Sciatic nerve (tissue), 2 donors: ENCODE results near the gene SOCS1. TPM values are rescaled to one million over a fixed set of nuclear protein-coding genes. Genes with fewer than 3 reads are reported as not detected.
"Not testable (repeated sequence)": the region's sequence is repeated elsewhere in the genome, so short reads cannot be mapped to it uniquely, and the experiment has no call there.

ENCODE experiments used
- ATAC-seq: fragments of 200-7000 bp; cut with Tn5 transposase; one replicate; pipeline ENCODE4 v1.9.1; 2020; ENCODE audit warnings: mild to moderate bottlenecking, moderate library complexity
- DNase-seq: peaks from one replicate; pipeline ENCODE4 v3.0.0-alpha.2; 2020; ENCODE audit warnings: low spot score
- intact Hi-C: fragments of 100-400 bp; cut with DNase I; formaldehyde crosslinking; loops from one replicate; pipeline ENCODE4 v1.14.2; 2022
- total RNA-seq: library from RNA; stranded (reverse); fragmentation: NEBNext Ultra II Directional; extraction: Animal tissue kit (Norgen Biotek cat#: 25700); gene quantifications from one replicate; pipeline ENCODE4 v1.2.1, GENCODE V29; 2021
- donor health status: DM: no; HTN: no; CAD: no.
- donor health status: DM: no; HTN: no; CAD: no.

The SOCS1 gene
- total RNA-seq = 4.3 TPM

DNA sequence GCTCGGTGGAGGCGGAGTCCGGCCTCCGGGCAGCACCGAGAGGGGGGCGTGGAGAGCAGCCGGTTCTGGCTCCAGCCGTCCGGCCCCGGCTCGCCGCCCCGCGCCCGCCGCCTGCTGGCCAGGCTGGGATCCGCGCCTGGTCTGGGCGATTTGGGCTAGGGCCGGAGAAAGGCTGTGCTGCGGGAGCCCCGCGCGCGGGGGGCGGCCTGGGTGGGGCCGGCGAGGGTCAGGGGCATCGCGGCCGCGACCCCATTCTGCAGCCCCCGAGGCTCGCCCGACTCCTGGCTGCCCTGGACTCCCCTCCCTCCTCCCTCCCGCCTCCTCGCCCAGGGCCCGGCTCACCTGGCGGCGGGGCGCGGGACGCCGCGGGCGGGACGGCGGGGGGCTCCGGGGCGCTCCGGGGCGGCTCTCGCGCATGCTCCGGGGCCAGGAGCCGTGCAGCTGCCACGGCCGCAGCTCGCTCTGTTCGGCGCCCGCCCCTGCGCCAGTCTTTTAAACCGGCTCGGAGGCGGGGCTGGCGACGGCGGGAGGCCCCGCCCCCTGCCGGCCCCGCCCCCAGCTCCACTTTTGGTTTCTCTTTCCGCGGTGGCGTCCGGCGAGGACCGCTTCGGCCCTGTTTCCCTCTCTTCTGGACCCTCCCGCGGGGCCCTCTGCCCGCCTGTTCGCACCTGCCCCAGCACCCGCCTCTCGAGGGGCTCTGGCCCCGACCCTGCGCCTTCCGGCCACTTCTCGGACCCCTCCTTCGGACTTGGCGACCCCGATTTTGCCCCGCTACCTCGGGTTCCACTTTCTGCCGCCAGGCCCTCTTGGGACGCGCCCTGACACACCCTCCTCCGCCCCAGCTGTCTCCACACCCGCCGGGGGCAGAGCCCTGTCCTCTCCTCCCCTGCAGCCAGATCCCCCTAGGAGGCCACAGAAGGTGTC, at the start of gene SOCS1:
Gene SOCS1, minus strand, starts transcription at position 468 of the 924 bp plus-strand sequence. CDS start 726 bp downstream, outside the sequence.
- peak; percentile 84 for ATAC-seq
- DNase-seq = peak; percentile 91
- intact Hi-C loops = loop anchor here (2.0 to 10.0 kb wide), 2 partner anchors 89 to 287 kb away; partner anchors contain the start of gene RMI2

DNA sequence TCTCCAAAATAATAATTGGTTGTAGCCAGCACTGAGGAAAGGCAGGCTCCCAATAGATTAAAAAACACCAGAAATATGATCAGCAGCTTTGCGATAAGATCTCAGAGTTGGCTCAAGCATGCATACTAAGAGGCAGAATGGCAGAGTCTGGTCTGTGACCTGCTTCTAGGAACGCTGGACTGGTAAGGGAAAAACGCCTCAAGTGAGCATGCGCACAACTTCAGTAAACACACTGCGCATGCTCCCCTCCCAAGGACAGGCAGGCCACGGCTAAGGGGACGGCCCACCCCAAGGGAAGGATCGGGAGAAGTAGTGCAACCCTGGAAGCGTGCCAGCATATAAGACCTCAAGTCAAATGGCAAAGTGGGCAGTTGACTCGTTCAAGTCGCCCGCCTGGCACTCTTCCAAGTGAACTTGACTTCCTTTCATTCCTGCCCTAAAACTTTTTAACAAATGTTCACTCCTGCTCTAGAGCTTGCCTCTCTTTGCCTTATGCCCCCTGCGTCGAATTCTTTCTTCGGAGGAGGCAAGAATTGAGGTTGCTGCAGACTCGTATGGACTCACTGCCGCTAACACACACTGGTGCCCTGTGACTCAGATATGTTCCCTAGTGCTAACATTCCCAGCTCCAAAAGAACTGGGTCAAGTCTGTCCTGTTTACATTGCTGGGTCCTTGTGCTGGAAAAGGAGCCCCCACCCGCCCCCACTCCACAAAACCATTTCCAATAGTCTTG, 47.6 kb upstream of the SOCS1 start:
- ATAC-seq (no peak), DNase-seq (no peak)
- intact Hi-C loops = no loop called here

DNA sequence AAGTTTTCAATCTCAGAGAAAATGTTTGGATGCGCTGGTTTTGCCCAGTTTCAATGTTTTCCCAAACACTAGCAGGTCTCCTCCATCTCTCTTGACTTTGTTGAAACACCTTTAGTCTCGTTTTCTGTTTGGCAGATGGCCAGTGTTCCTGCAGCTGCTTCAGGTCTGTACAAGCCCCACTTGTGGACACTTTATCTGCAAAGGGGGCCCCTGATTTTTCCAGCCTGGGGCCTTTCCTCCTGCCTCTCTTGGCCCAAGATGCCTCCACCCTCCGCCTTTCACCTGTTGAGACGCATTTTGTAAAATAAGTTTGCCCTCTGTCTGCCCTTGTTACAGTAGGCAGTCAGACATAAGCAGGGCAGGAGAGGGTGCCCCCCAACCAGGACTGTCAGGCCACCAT, 47.0 kb upstream of the SOCS1 start:
- no peak for DNase-seq
- intact Hi-C loops = no loop called here
- ATAC-seq = no peak

DNA sequence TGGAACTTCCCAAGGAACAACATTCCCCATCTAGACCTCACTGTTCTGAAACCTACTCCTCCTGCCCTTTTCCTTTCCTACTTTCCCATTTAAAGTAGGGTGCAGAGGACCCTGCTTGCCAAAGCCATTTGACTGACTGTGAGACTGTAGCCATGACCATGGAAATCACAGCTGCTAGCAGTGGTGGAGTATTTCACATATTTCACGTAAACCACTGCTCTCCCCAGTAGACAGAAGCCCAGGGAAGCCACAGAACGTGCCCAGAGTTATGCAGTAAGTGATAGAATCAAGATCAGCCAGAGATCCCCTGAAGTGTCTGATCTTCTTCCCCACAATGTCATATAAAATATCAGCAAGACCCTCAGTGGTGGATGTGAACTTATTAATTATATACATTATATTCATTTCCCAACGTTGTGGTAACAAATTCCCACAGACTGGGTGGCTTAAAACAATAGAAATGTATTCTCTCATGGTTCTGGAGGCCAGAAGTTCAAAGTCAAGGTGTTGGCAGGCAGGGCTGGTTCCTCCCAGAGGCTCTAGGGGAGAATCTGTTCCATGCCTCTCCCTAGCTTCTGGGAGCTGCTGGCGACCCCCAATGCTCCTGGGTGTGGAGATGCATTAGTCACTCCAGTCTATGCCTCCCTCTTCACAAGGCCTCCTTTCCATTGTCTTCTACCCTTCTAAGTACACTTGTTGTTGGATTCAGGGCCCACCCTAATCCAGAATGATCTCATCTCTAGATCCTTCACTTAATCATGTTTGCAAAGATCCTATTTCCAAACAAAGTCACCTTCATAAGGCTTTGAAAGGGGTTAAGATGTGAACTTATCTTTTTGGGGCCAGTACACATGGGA, 45.9 kb upstream of the SOCS1 start:
- no peak for DNase-seq
- no peak for ATAC-seq
- intact Hi-C loops = no loop called here

- intact Hi-C loops = no loop called here
- no peak for ATAC-seq
These were observed 44.5 kb upstream of the SOCS1 start for GRCh38 chr16:11300560-11300892.

DNA sequence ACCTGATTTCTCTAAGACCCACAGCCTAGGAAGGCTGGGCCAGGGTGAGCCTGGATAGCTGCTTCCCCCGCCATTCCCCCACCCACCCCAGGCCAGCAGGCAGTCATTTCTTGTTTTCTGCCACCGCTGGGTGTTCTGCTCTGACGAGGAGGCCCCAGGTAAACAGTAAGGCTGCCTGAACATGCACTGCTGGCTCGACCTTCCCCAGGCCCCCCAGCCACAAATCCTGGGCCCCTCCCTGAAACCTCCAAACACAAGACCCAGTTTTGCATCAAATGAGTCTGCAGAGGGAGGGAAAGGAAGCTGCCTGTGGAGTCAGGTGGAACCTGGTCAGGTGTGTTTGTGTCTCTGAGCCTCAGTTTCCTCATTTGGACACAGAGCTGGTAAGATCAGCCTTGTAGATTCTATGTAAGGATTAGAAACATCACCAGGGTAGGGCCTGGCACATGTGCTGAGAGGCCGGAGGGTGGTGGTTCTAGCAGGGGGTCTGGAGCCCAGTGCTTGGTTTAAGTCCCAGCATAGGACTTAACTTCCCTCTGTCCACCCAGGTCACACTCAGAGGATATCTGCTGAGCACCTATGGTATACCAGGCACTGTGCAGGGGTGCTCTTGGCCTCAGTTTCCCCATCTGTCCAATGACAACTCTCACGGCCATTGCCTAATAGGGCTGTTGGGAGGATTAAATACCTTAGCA, 44.0 kb upstream of the SOCS1 start:
- DNase-seq (no peak), ATAC-seq (no peak)
- intact Hi-C loops = no loop called here

More at GRCh38 chr16:11300560-11300892, 44.5 kb upstream of the SOCS1 start:
- DNase-seq = no peak

DNA sequence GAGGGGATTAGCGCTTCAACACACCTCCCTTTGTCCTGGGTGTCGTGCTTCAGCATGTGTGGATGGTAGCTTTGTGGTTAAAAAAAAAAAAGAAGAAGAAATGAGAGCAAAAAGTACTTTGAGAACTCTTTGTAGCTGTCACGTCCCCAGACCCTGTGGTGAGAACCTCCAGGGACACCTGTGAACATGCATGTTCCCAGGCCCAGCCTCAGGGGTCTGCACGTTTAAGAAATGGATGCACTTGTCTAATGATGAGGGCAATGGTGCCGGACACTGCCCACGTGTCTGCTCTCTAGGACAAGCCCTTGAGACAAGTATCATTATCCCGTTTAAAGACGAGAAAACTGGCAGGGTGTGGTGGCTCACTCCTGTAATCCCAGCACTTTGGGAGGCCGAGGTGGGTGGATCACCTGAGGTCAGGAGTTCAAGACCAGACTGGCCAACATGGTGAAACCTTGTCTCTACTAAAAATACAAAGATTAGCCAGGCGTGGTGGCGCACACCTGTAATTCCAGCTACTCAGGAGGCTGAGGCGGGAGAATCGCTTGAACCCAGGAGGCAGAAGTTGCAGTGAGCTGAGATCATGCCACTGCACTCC, 43.0 kb upstream of the SOCS1 start:
- intact Hi-C loops, DNase-seq, ATAC-seq: not testable (repeated sequence)

DNA sequence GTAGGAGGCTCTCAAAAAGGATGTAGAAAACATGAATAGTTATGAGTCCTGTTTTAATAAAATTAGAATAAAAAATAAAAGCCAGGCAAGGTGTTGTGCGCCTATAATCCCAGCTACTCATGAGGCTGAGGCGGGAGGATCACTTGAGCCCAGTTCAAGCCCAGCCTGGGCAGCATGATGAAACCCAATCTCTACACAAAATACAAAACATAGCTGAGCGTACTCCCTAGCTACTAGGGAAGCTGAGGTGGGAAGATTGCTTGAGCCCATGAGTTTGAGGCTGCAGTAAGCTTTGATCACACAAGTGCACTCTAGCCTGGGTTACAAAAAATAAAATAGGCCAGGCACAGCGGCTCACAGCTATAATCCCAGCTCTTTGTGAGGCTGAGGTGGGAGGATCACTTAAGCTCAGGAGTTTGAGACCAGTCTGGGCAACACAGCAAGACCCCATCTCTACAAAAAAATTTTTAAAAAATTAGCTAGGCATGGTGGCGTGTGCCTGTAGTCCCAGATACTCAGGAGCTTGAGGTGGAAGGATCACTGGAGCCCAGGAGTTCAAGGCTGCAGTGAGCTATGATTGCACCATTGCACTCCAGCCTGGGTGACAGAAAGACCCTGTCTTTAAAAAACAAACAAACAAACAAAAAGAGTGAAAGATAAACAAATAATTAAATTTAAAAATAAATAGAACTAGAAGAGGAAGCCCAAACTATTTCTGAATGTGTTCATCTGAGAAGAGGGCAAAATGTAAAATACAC, 42.3 kb upstream of the SOCS1 start:
- intact Hi-C loops = no loop called here
- no peak for DNase-seq
- peak; percentile 8 for ATAC-seq

DNA sequence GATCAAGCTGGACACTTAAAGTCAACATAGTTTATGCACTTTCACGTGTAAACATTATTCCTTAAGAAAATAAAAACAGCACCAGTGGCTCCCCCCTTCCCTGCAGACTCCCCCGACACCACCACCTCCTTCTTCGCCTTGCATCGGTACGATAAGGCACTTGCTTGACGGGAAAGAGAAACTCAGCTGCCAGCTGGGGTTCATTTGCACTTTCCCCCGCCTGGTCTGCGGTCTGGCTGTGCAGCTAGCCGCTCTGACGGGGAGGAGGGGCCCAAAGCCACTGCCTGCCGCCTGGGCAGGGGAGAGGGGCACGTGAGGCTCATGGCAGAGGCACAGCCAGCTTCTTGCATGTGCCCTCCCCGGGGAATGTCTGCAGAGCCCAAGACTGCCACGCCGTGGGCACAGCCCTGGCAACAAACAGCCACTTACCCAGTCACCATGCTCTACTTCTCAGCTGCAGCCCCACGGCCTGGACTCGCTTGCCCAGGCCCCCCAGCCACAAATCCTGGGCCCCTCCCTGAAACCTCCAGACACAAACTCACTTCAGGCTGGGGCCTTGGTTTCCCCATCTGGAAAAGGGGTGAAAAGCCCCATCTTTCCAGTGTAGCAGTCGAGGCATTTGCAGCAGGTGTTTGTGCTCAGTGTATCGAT, 41.6 kb upstream of the SOCS1 start:
- ATAC-seq (peak; percentile 93), DNase-seq (peak; percentile 79)
- intact Hi-C loops = no loop called here

- ATAC-seq = peak; percentile 35
- intact Hi-C loops = no loop called here
These were observed 40.9 kb upstream of the SOCS1 start for GRCh38 chr16:11296706-11297491.

DNA sequence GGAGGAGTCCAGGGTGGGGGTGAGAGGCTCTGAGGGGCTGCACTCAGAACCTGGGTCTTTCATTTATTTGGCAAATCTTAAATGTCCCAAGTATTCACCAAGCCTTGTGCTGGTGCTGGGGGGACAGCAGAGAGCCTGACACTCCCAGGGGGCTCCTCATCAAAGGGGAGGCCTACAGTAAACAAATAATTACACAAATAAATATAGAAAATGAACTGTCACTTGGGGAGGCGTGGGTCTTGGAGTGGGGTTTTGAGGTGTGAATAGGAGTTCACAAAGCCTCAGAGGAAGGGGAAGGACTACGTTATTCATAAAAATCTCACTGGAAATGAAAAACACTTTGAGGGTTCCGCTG, 40.3 kb upstream of the SOCS1 start:
- no peak for DNase-seq
- ATAC-seq = no peak
- intact Hi-C loops = no loop called here

More at GRCh38 chr16:11296706-11297491, 40.9 kb upstream of the SOCS1 start:
- DNase-seq = no peak

DNA sequence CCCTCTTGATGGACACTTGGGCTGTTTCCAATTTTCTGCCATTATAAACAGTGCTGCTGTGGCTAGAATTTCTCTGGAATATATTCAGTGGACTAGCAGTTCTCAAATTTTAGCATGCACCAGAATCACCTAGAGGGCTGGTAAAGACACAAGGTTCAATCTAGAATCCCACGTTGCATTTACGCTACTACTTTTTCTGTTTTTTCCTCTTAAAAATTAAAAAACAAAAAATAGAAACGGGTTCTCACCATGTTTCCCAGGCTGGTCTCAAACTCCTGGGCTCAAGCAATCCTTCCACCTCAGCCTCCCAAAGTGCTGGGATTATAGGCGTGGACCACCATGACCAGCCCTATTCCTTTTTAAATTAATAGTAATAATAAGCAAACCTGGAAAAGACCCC, 39.7 kb upstream of the SOCS1 start:
- no peak for ATAC-seq
- intact Hi-C loops = no loop called here
- DNase-seq = no peak

- intact Hi-C loops = no loop called here
- ATAC-seq = no peak
- no peak for DNase-seq
These were observed 36.2 kb upstream of the SOCS1 start for GRCh38 chr16:11292076-11292748.

GRCh38 chr16:11291091-11291703, 35.2 kb upstream of the SOCS1 start:
- DNase-seq (no peak), ATAC-seq (no peak)
- intact Hi-C loops = no loop called here

- intact Hi-C loops = no loop called here
- ATAC-seq (no peak), DNase-seq (no peak)
These were observed 34.3 kb upstream of the SOCS1 start for GRCh38 chr16:11290102-11290893.
